WTC11 (cell line): ENCODE measurements around the gene SLC25A39. TPM values are rescaled to one million over a fixed set of nuclear protein-coding genes. Genes with fewer than 3 reads are reported as not detected.

Experiments
- ATAC-seq: fragments of 200-7000 bp; cut with Tn5 transposase; 2 replicates; pipeline ENCODE4 v1.10.0; 2021; ENCODE audit warnings: mild to moderate bottlenecking, moderate library complexity
- CTCF ChIA-PET: fragments of 300-600 bp; sonication (Branson Sonifier 250); formaldehyde crosslinking; loops from one replicate; lab custom pipeline; 2021; ENCODE audit warnings: antibody characterized with exemption; lab: Charles Lee
- POLR2A ChIA-PET: fragments of 350-600 bp; sonication (Branson Sonifier 250); formaldehyde crosslinking; loops from one replicate; lab custom pipeline; 2021; ENCODE audit warnings: antibody characterized with exemption; lab: Charles Lee
- DNase-seq: peaks from one replicate; pipeline ENCODE4 v3.0.0; 2021; ENCODE audit warnings: low spot score
- H3K27ac Mint-ChIP-seq: 2 replicates; pipeline ENCODE4 v1.8.0; 2021; ENCODE audit warnings: mixed read lengths
- H3K27me3 Mint-ChIP-seq: 2 replicates; pipeline ENCODE4 v1.8.0; 2021; ENCODE audit warnings: low read depth, mild to moderate bottlenecking, moderate library complexity, mixed read lengths
- H3K36me3 Mint-ChIP-seq: 2 replicates; pipeline ENCODE4 v1.8.0; 2021; ENCODE audit warnings: mixed read lengths
- H3K4me1 Mint-ChIP-seq: 2 replicates; pipeline ENCODE4 v1.8.0; 2022; ENCODE audit warnings: mixed read lengths
- H3K4me3 Mint-ChIP-seq: 2 replicates; pipeline ENCODE4 v1.8.0; 2021; ENCODE audit warnings: mild to moderate bottlenecking, moderate library complexity, mixed read lengths
- H3K9me3 Mint-ChIP-seq: 2 replicates; pipeline ENCODE4 v1.8.0; 2021; ENCODE audit warnings: mixed read lengths
- ATF1 ChIP-seq: sonication (generic); formaldehyde crosslinking; IDR thresholded peaks from 2 replicates; pipeline ENCODE4 v1.8.1; 2023; ENCODE audit warnings: mild to moderate bottlenecking, moderate library complexity, missing genetic modification reagents
- CREB1 ChIP-seq: sonication (generic); formaldehyde crosslinking; IDR thresholded peaks from 2 replicates; pipeline ENCODE4 v1.8.0; 2023; ENCODE audit warnings: mild to moderate bottlenecking, missing genetic modification reagents
- CREM ChIP-seq: sonication (generic); formaldehyde crosslinking; IDR thresholded peaks from 2 replicates; pipeline ENCODE4 v1.8.1; 2022; ENCODE audit warnings: mild to moderate bottlenecking, missing genetic modification reagents, moderate library complexity
- EMX1 ChIP-seq: fragments of 250-450 bp; sonication (Bioruptor Pico); IDR thresholded peaks from 2 replicates; pipeline ENCODE4 v1.8.0; 2021; ENCODE audit warnings: mild to moderate bottlenecking
- ESRRA ChIP-seq: sonication (generic); formaldehyde crosslinking; IDR thresholded peaks from 2 replicates; pipeline ENCODE4 v1.8.1; 2022; ENCODE audit warnings: mild to moderate bottlenecking, missing genetic modification reagents, borderline replicate concordance
- FOXJ3 ChIP-seq: sonication (generic); formaldehyde crosslinking; IDR thresholded peaks from 2 replicates; pipeline ENCODE4 v1.9.0; 2021; ENCODE audit warnings: missing genetic modification reagents, mild to moderate bottlenecking, borderline replicate concordance
- GABPB1 ChIP-seq: sonication (generic); formaldehyde crosslinking; IDR thresholded peaks from 2 replicates; pipeline ENCODE4 v1.8.1; 2023; ENCODE audit warnings: mild to moderate bottlenecking, missing genetic modification reagents
- GRHL2 ChIP-seq: fragments of 250-450 bp; sonication (Bioruptor Pico); IDR thresholded peaks from 2 replicates; pipeline ENCODE4 v1.8.0; 2022; ENCODE audit warnings: mild to moderate bottlenecking, moderate library complexity; ENCODE audit not compliant: insufficient replicate concordance, severe bottlenecking
- GTF2I ChIP-seq: fragments of 250-450 bp; sonication (Bioruptor Pico); conservative IDR thresholded peaks from 2 replicates; pipeline ENCODE4 v1.4.0; 2021; ENCODE audit warnings: mild to moderate bottlenecking
- MXD4 ChIP-seq: fragments of 250-450 bp; sonication (Bioruptor Pico); IDR thresholded peaks from 2 replicates; pipeline ENCODE4 v1.8.0; 2021; ENCODE audit warnings: mild to moderate bottlenecking, moderate library complexity, borderline replicate concordance
- NFATC4 ChIP-seq: fragments of 250-450 bp; sonication (Bioruptor Pico); IDR thresholded peaks from 2 replicates; pipeline ENCODE4 v1.9.0; 2021; ENCODE audit warnings: mild to moderate bottlenecking
- NFYB ChIP-seq: sonication (generic); formaldehyde crosslinking; conservative IDR thresholded peaks from 2 replicates; pipeline ENCODE4 v1.8.0; 2022; ENCODE audit warnings: low read depth, missing genetic modification reagents
- NR1H2 ChIP-seq: sonication (generic); formaldehyde crosslinking; IDR thresholded peaks from 2 replicates; pipeline ENCODE4 v1.9.0; 2021; ENCODE audit warnings: mild to moderate bottlenecking, moderate library complexity, missing genetic modification reagents
- RELA ChIP-seq: sonication (generic); formaldehyde crosslinking; IDR thresholded peaks from 2 replicates; pipeline ENCODE4 v1.8.1; 2022; ENCODE audit warnings: missing genetic modification reagents, mild to moderate bottlenecking, borderline replicate concordance
- SMAD3 ChIP-seq: sonication (generic); formaldehyde crosslinking; IDR thresholded peaks from 2 replicates; pipeline ENCODE4 v1.8.0; 2022; ENCODE audit warnings: missing genetic modification reagents, mild to moderate bottlenecking, borderline replicate concordance
- SOX15 ChIP-seq: fragments of 250-450 bp; sonication (Bioruptor Pico); IDR thresholded peaks from 2 replicates; pipeline ENCODE4 v1.9.0; 2021; ENCODE audit warnings: mild to moderate bottlenecking
- TEAD4 ChIP-seq: sonication (generic); formaldehyde crosslinking; IDR thresholded peaks from 2 replicates; pipeline ENCODE4 v1.8.0; 2022; ENCODE audit warnings: mild to moderate bottlenecking, missing genetic modification reagents
- TP53 ChIP-seq: sonication (generic); formaldehyde crosslinking; IDR thresholded peaks from 2 replicates; pipeline ENCODE4 v1.8.1; 2023; ENCODE audit warnings: mild to moderate bottlenecking, missing genetic modification reagents
- ZNF138 ChIP-seq: sonication (generic); formaldehyde crosslinking; conservative IDR thresholded peaks from 2 replicates; pipeline ENCODE4 v1.8.1; 2022; ENCODE audit warnings: mild to moderate bottlenecking, moderate library complexity, missing genetic modification reagents
- ZNF671 ChIP-seq: fragments of 250-450 bp; sonication (Bioruptor Pico); IDR thresholded peaks from 2 replicates; pipeline ENCODE4 v1.8.0; 2021; ENCODE audit warnings: mild to moderate bottlenecking
- total RNA-seq: library from RNA; stranded (reverse); gene quantifications from 3 replicates; pipeline ENCODE4 v1.2.3, GENCODE V29; 2021
- TF ChIP-seq, protein P1 (sequence below): sonication (generic); formaldehyde crosslinking; IDR thresholded peaks from 2 replicates; pipeline ENCODE4 v1.8.1; 2023; ENCODE audit warnings: mild to moderate bottlenecking, missing genetic modification reagents, moderate library complexity
- TF ChIP-seq, protein P2 (sequence below): sonication (generic); formaldehyde crosslinking; IDR thresholded peaks from 2 replicates; pipeline ENCODE4 v1.8.1; 2023; ENCODE audit warnings: mild to moderate bottlenecking, missing genetic modification reagents
- TF ChIP-seq, protein P3 (sequence below): sonication (generic); formaldehyde crosslinking; IDR thresholded peaks from 2 replicates; pipeline ENCODE4 v1.8.0; 2022; ENCODE audit warnings: mild to moderate bottlenecking, missing genetic modification reagents
- TF ChIP-seq, protein P4 (sequence below): sonication (generic); formaldehyde crosslinking; IDR thresholded peaks from 2 replicates; pipeline ENCODE4 v1.8.1; 2023; ENCODE audit warnings: mild to moderate bottlenecking, missing genetic modification reagents, moderate library complexity
- TF ChIP-seq, protein P5 (sequence below): fragments of 250-450 bp; sonication (Bioruptor Pico); IDR thresholded peaks from 2 replicates; pipeline ENCODE4 v2.1.2; 2022; ENCODE audit warnings: mild to moderate bottlenecking, moderate library complexity
- TF ChIP-seq, protein P6 (sequence below): sonication (generic); formaldehyde crosslinking; IDR thresholded peaks from 2 replicates; pipeline ENCODE4 v1.8.0; 2022; ENCODE audit warnings: mild to moderate bottlenecking, missing genetic modification reagents
- TF ChIP-seq, protein P7 (sequence below): fragments of 250-450 bp; sonication (Bioruptor Pico); IDR thresholded peaks from 2 replicates; pipeline ENCODE4 v1.9.0; 2021; ENCODE audit warnings: moderate library complexity, mild to moderate bottlenecking, inconsistent platforms, borderline replicate concordance

Gene SLC25A39
- total RNA-seq, 1 experiment from 2014 or later = 271 TPM

DNA sequence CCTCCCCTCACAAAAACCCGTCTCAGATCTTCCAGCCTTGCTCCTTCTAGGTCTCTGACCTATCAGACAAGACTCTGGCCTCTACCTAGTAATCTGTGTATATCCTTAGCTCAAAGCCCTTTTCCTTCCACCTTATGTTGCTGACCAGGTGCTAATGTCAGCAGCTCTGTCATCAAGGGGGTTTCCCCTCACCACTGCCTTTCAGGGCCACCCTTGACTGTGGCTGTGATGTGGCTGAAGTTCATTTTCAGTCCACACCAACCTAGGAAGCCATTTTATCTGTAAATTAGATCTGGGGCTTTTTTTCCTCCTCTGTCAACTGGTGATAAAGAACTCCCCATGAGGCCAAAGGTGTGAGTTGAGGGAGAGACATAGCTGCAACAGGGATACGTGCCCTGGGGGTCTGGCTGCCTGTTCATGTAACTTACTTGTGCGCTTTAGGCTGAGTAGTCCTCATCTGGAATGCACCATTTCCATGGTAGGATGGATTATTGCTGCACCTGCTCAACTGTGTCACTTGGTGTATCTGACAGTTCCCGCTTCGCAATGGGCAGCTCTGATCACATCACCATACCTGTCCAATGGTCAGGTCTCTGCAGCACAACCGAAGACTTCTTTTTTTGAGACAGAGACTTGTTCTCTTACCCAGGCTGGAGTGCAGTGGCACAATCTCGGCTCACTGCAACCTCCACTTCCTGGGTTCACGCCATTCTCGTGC lies 31.0 kb downstream of the SLC25A39 start (continued):
- no peak for TF ChIP-seq ATF1
- no peak for TF ChIP-seq GTF2I (CRISPR knock-in tag)
- TF ChIP-seq, protein P1, sequence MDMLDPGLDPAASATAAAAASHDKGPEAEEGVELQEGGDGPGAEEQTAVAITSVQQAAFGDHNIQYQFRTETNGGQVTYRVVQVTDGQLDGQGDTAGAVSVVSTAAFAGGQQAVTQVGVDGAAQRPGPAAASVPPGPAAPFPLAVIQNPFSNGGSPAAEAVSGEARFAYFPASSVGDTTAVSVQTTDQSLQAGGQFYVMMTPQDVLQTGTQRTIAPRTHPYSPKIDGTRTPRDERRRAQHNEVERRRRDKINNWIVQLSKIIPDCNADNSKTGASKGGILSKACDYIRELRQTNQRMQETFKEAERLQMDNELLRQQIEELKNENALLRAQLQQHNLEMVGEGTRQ (CRISPR knock-in tag) = no peak
- TF ChIP-seq ZNF671 = no peak
- TF ChIP-seq, protein P2, sequence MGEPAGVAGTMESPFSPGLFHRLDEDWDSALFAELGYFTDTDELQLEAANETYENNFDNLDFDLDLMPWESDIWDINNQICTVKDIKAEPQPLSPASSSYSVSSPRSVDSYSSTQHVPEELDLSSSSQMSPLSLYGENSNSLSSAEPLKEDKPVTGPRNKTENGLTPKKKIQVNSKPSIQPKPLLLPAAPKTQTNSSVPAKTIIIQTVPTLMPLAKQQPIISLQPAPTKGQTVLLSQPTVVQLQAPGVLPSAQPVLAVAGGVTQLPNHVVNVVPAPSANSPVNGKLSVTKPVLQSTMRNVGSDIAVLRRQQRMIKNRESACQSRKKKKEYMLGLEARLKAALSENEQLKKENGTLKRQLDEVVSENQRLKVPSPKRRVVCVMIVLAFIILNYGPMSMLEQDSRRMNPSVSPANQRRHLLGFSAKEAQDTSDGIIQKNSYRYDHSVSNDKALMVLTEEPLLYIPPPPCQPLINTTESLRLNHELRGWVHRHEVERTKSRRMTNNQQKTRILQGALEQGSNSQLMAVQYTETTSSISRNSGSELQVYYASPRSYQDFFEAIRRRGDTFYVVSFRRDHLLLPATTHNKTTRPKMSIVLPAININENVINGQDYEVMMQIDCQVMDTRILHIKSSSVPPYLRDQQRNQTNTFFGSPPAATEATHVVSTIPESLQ (CRISPR knock-in tag) = no peak
- no peak for TF ChIP-seq NR1H2 (CRISPR knock-in tag)
- TF ChIP-seq NFYB (CRISPR knock-in tag) = no peak
- no peak for TF ChIP-seq FOXJ3 (CRISPR knock-in tag)
- TF ChIP-seq EMX1 (CRISPR knock-in tag) = no peak
- TF ChIP-seq, protein P3, sequence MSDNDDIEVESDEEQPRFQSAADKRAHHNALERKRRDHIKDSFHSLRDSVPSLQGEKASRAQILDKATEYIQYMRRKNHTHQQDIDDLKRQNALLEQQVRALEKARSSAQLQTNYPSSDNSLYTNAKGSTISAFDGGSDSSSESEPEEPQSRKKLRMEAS (CRISPR knock-in tag) = no peak
- TF ChIP-seq, all 79 proteins: peak for 0

DNA sequence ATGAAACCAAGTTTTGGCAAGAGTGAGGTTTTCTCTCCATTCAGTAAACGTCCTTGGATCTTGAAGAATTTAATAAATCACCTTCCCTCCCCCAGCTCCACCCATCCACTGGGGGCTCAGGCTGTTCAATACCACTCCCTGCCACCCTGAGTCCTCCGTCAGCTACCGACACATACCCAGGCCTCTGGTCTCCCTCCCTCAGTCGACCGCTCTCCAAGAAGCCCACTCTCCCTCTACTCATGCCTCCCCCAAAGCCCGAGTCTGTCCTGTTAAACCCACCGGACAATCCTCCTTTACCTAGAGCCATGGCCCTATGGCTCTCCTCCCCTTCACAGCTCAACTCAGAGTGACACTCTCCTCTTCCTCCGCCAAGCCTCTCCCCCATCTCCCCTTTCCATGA lies 37.0 kb downstream of the SLC25A39 start:
- ChIA-PET POLR2A (interaction anchor here (0.6 kb wide), 1 partner anchor 300 kb away, joined by 3 read pairs; no protein-coding TSS in a partner anchor), CTCF (interaction anchor here (0.8 to 2.1 kb wide), 4 partner anchors 14 to 76 kb away, joined by 3 to 13 read pairs (median 4); partner anchors contain the start of gene FAM171A2)
- Mint-ChIP-seq H3K4me1 (peaks cover 6% of the 10 kb centered on the region), H3K4me3 (no peak overlapping the region), H3K9me3 (no peaks in the 10 kb centered on the region), H3K27ac (no peak overlapping the region), H3K27me3 (no peaks in the 10 kb centered on the region; the same call in 1 of the 2 replicates), H3K36me3 (no peaks in the 10 kb centered on the region)
- ATAC-seq = no peak
- TF ChIP-seq, protein P4, sequence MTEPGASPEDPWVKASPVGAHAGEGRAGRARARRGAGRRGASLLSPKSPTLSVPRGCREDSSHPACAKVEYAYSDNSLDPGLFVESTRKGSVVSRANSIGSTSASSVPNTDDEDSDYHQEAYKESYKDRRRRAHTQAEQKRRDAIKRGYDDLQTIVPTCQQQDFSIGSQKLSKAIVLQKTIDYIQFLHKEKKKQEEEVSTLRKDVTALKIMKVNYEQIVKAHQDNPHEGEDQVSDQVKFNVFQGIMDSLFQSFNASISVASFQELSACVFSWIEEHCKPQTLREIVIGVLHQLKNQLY = no peak
- no peak for TF ChIP-seq CREM (CRISPR knock-in tag)
- no peak for TF ChIP-seq TEAD4 (CRISPR knock-in tag)
- no peak for TF ChIP-seq GRHL2 (CRISPR knock-in tag)
- TF ChIP-seq ZNF138 = no peak
- TF ChIP-seq, protein P5, sequence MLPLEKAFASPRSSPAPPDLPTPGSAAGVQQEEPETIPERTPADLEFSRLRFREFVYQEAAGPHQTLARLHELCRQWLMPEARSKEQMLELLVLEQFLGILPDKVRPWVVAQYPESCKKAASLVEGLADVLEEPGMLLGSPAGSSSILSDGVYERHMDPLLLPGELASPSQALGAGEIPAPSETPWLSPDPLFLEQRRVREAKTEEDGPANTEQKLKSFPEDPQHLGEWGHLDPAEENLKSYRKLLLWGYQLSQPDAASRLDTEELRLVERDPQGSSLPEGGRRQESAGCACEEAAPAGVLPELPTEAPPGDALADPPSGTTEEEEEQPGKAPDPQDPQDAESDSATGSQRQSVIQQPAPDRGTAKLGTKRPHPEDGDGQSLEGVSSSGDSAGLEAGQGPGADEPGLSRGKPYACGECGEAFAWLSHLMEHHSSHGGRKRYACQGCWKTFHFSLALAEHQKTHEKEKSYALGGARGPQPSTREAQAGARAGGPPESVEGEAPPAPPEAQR = no peak
- TF ChIP-seq, protein P6, sequence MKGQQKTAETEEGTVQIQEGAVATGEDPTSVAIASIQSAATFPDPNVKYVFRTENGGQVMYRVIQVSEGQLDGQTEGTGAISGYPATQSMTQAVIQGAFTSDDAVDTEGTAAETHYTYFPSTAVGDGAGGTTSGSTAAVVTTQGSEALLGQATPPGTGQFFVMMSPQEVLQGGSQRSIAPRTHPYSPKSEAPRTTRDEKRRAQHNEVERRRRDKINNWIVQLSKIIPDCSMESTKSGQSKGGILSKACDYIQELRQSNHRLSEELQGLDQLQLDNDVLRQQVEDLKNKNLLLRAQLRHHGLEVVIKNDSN = no peak
- TF ChIP-seq MXD4 (CRISPR knock-in tag) = no peak
- DNase-seq = no peak

DNA sequence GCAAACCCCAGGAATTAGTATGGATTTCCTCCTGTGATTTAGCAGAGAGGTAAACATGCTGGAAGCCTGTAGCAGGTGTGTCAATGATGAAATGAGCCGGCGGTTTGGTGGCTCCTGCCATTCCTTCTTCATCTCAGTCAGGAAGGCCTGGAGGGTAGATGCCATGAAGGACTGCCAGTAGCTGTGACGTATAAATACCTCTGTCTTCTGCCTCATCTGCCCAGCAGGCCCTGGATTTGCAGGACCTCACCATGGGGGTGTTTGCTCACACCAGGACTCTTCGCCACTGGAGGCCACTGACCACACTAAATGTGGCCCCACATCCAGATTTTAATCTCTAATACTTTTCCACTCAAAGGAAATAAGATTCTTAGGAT lies 40.6 kb downstream of the SLC25A39 start:
- Mint-ChIP-seq H3K4me3 (no peak overlapping the region), H3K4me1 (peaks cover 22% of the 10 kb centered on the region), H3K9me3 (no peaks in the 10 kb centered on the region), H3K36me3 (no peaks in the 10 kb centered on the region), H3K27ac (no peak overlapping the region), H3K27me3 (no peaks in the 10 kb centered on the region; the same call in 1 of the 2 replicates)
- CTCF ChIA-PET = no interaction called here
- POLR2A ChIA-PET = interaction anchor here (1.1 kb wide), 1 partner anchor 62 kb away, joined by 4 read pairs; no protein-coding TSS in a partner anchor
- DNase-seq = no peak
- no peak for ATAC-seq
- no peak for TF ChIP-seq RELA (CRISPR knock-in tag)
- TF ChIP-seq, protein P7, sequence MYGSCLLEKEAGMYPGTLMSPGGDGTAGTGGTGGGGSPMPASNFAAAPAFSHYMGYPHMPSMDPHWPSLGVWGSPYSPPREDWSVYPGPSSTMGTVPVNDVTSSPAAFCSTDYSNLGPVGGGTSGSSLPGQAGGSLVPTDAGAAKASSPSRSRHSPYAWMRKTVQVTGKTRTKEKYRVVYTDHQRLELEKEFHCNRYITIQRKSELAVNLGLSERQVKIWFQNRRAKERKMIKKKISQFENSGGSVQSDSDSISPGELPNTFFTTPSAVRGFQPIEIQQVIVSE = no peak
- no peak for TF ChIP-seq GABPB1 (CRISPR knock-in tag)
- TF ChIP-seq SMAD3 (CRISPR knock-in tag) = no peak
- TF ChIP-seq NFYB (CRISPR knock-in tag) = no peak
- no peak for TF ChIP-seq ZNF138
- no peak for TF ChIP-seq CREB1 (CRISPR knock-in tag)
- TF ChIP-seq TP53 (CRISPR knock-in tag) = no peak
- no peak for TF ChIP-seq SOX15 (CRISPR knock-in tag)
- no peak for TF ChIP-seq ESRRA (CRISPR knock-in tag)
- no peak for TF ChIP-seq NFATC4 (CRISPR knock-in tag)
- no peak for TF ChIP-seq GRHL2 (CRISPR knock-in tag)
